HG03439 (cell line): Measurements from ENCODE around the gene SLC2A8.

ENCODE experiments used
- ATAC-seq: cut with Tn5 transposase; IDR thresholded peaks from one replicate; pipeline ENCODE4 v1.9.1; 2021; ENCODE audit warnings: mild to moderate bottlenecking, moderate library complexity; ENCODE audit not compliant: unreplicated experiment

SLC2A8 gene

GRCh38 chr9:127426756-127427155 is 29.8 kb downstream of the SLC2A8 start:
- ATAC-seq = no peak

GRCh38 chr9:127428348-127428747 is 31.4 kb downstream of the SLC2A8 start:
- no peak for ATAC-seq

- ATAC-seq = no peak
These were observed 33.4 kb downstream of the SLC2A8 start for GRCh38 chr9:127430415-127430814.

GRCh38 chr9:127437497-127438264 is 40.7 kb downstream of the SLC2A8 start:
- ATAC-seq = no peak

GRCh38 chr9:127438394-127438793 is 41.4 kb downstream of the SLC2A8 start:
- no peak for ATAC-seq

- no peak for ATAC-seq
These were observed 47.4 kb downstream of the SLC2A8 start for GRCh38 chr9:127444283-127444920.

GRCh38 chr9:127444921-127445850 is 48.2 kb downstream of the SLC2A8 start:
- no peak for ATAC-seq

GRCh38 chr9:127445851-127446712 is 49.1 kb downstream of the SLC2A8 start:
- no peak for ATAC-seq

GRCh38 chr9:127446713-127447415 is 49.9 kb downstream of the SLC2A8 start:
- no peak for ATAC-seq

- no peak for ATAC-seq
These were observed 50.6 kb downstream of the SLC2A8 start for GRCh38 chr9:127447416-127448111.

- ATAC-seq = no peak
These were observed 51.3 kb downstream of the SLC2A8 start for GRCh38 chr9:127448112-127448805.

GRCh38 chr9:127449332-127449966 is 52.5 kb downstream of the SLC2A8 start:
- no peak for ATAC-seq

- peak; percentile 1 for ATAC-seq
These were observed 53.3 kb downstream of the SLC2A8 start for GRCh38 chr9:127450243-127450760.

- ATAC-seq = peak; percentile 64
These were observed 54.0 kb downstream of the SLC2A8 start, which contains the start of the genes LRSAM1 and RPL12 for GRCh38 chr9:127450830-127451607. TSS of gene LRSAM1 (plus strand) at chr9:127451510. CDS start at chr9:127454528, 3,018 bp downstream. TSS of gene RPL12 (minus strand) at chr9:127451406. CDS start at chr9:127451317, 89 bp downstream.

- peak; percentile 18 for ATAC-seq
These were observed 54.6 kb downstream of the SLC2A8 start for GRCh38 chr9:127451608-127451857.

- ATAC-seq = peak; percentile 5
These were observed 55.1 kb downstream of the SLC2A8 start for GRCh38 chr9:127451858-127452656.
